NCI-H524 treated with DMSO at 0.1 percent for 48 hours (cell line): ENCODE data around the gene GPR89A.
"Not testable (repeated sequence)": the region's sequence is repeated elsewhere in the genome, so short reads cannot be mapped to it uniquely, and the experiment has no call there.

ENCODE experiments used
- DNase-seq: peaks from one replicate; lab custom pipeline; 2025; lab: John Stamatoyannopoulos, UW

GPR89A gene

GRCh38 chr1:145717833-145718232, 110.0 kb downstream of the GPR89A start:
- no peak for DNase-seq

DNA sequence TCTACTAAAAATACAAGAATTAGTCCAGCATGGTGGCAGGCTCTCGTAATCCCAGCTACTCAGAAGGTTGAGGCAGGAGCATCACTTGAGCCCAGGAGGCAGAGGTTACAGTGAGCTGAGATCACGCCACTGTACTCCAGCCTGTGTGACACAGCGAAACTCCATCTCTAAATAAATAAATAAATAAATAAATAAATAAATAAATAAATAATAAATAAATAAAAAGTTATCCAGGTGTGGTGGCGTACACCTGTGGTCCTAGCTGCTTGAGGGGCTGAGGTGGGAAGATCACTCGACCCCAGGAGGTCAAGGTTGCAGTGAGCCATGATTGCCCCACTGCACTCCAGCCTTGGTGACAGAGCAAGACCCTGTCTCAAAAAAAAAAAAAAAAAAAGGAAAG, 110.7 kb downstream of the GPR89A start:
- not testable (repeated sequence) for DNase-seq

DNA sequence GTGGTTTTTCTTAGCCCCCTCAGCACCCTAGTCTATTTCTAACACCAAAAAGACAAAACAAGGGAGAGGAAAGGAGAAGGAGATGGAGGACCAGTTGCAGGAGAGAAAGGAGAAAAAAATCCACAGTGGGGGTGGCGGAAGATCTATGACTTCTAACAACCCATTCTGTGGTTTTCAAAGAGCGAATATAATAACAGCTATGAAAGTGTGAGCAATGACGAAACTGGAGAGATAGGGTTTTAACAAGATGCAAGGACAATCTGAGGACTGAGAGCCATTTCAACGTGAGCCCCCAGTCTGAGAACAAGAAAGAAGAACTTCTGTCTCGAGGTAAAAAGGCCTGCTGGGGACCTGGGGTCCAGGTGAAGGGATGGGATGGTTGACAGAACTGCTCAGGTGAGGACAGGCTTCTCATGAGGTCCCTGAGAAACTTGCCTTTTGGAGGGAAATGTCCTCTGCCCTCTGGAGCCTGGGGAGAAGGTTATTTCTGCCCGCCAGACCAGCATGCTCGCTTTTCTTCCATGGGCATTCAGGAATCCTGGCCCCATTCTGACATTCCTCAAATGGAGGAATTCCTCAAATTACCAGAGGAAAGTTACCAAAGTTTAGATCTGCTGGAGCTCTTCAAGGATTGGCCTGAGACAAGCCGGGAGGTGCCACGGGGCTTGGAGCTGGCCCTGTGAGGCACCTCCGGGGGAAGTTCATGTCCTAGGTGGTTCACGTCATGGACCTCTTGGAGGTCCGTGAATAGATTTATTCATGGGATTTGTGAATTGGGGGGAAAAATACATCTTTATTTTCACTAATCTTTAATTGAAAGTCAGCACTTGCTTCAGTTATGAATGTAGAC, 111.7 kb downstream of the GPR89A start, which contains the start of gene CD160:
CD160 (plus strand) TSS at position 270 of the 850 bp plus-strand sequence. CDS start 8,829 bp downstream, outside the sequence.
- no peak for DNase-seq
